ENCODE measurements around the gene PTPN7. TPM values are rescaled to one million over a fixed set of nuclear protein-coding genes. Genes with fewer than 3 reads are reported as not detected.
A peak's percentile ranks its signal among the peaks of the same experiment; 100 is the strongest.
"Not testable (repeated sequence)": the region's sequence is repeated elsewhere in the genome, so short reads cannot be mapped to it uniquely, and the experiment has no call there.

The PTPN7 gene
- total RNA-seq, 2 donors from 2014 or later, result 4.3 to 6.1 TPM

DNA sequence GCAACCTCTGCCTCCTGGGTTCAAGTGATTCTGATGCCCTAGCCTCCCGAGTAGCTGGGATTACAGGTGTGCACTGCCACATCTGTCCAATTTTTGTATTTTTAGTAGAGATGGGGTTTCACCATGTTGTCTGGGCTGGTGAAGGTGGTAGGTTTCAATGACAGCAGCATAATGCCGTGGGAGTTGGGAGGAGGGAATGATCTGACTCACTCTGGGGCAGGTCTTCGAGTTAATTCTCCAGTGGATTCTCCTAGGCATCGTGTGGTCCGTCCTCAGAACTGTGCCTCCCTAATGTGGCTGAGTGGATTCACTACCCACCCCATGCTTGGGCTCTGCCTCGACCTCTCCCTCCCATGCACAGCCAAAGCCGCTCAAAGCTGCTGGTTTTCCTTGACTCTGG is 39.4 kb downstream of the PTPN7 start:
- ATAC-seq (ENCODE audit: insufficient number of reproducible peaks, low FRiP score, low read depth) (no peak), DNase-seq (ENCODE audit: low spot score) (no peak)
- Histone ChIP-seq H3K4me3 (no peak overlapping the region), H3K9me3 (no peaks in the 10 kb centered on the region), H3K27me3 (replicated peaks; ENCODE audit: insufficient read depth) (no peaks in the 10 kb centered on the region), H3K27ac (no peak overlapping the region), H3K36me3 (no peaks in the 10 kb centered on the region), H3K4me1 (ENCODE audit: control insufficient read depth in 1 of 2, low read depth in 2 of 2) (no peaks in the 10 kb centered on the region)
- TF ChIP-seq, protein P1, sequence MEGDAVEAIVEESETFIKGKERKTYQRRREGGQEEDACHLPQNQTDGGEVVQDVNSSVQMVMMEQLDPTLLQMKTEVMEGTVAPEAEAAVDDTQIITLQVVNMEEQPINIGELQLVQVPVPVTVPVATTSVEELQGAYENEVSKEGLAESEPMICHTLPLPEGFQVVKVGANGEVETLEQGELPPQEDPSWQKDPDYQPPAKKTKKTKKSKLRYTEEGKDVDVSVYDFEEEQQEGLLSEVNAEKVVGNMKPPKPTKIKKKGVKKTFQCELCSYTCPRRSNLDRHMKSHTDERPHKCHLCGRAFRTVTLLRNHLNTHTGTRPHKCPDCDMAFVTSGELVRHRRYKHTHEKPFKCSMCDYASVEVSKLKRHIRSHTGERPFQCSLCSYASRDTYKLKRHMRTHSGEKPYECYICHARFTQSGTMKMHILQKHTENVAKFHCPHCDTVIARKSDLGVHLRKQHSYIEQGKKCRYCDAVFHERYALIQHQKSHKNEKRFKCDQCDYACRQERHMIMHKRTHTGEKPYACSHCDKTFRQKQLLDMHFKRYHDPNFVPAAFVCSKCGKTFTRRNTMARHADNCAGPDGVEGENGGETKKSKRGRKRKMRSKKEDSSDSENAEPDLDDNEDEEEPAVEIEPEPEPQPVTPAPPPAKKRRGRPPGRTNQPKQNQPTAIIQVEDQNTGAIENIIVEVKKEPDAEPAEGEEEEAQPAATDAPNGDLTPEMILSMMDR (IDR thresholded peaks at IDR 0.05), result no peak

DNA sequence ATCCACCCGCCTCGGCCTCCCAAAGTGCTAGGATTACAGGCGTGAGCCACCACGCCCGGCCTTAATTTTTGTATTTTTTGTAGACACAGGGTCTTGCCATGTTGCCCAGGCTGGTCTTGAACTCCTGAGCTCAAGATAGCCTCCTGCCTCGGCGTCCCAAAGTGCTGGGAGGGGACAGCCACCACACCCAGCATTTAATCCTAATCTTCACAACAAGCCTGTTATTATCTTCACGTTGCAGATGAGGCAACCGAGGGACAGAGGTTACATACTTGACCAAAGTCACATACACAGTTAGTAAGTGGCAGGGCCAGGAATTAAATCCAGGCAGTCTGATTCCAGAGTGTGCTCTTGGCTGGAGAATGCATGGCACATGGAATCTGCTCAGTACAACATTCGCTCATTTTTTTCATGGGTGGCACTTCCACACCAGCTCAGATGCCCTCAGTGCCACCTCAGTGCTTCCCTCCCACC is 42.5 kb downstream of the PTPN7 start:
- Histone ChIP-seq H3K36me3 (no peaks in the 10 kb centered on the region), H3K4me3 (no peak overlapping the region), H3K9me3 (no peaks in the 10 kb centered on the region), H3K4me1 (ENCODE audit: control insufficient read depth in 1 of 2, low read depth in 2 of 2) (peaks cover 0 to 14% of the 10 kb centered on the region in 2 donors), H3K27ac (no peak overlapping the region), H3K27me3 (replicated peaks; ENCODE audit: insufficient read depth) (no peaks in the 10 kb centered on the region)
- ATAC-seq (ENCODE audit: insufficient number of reproducible peaks, low FRiP score, low read depth) (no peak), DNase-seq (ENCODE audit: low spot score) (no peak)
- TF ChIP-seq, protein P1 (IDR thresholded peaks at IDR 0.05), result no peak

DNA sequence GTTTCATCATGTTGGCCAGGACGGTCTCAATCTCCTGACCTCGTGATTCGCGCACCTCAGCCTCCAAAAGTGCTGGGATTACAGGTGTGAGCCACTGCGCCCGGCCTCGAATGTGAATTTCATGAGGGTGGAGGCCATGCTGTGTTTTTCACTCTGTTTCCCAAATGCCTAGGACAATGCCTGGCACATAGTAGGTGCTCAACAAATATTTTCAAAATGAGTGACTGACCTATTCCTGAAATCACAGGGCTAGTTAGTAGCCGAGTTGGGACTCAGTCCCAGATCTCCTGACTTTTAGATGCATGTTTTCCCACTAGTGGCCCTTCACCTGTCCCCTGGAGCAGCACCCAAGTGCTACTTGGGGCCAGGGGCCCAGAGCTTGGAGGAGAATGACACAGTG is 44.1 kb downstream of the PTPN7 start:
- no peaks in the 10 kb centered on the region for H3K9me3 ChIP-seq
- no peak overlapping the region for H3K27ac ChIP-seq
- TF ChIP-seq, protein P1 (IDR thresholded peaks at IDR 0.05), result no peak
- H3K27me3 ChIP-seq (replicated peaks; ENCODE audit: insufficient read depth), result no peaks in the 10 kb centered on the region
- H3K36me3 ChIP-seq, result no peaks in the 10 kb centered on the region
- ATAC-seq (ENCODE audit: insufficient number of reproducible peaks, low FRiP score, low read depth) (no peak), DNase-seq (ENCODE audit: low spot score) (no peak)
- H3K4me3 ChIP-seq, result no peak overlapping the region
- H3K4me1 ChIP-seq (ENCODE audit: control insufficient read depth in 1 of 2, low read depth in 2 of 2), result peaks cover 0 to 16% of the 10 kb centered on the region in 2 donors

DNA sequence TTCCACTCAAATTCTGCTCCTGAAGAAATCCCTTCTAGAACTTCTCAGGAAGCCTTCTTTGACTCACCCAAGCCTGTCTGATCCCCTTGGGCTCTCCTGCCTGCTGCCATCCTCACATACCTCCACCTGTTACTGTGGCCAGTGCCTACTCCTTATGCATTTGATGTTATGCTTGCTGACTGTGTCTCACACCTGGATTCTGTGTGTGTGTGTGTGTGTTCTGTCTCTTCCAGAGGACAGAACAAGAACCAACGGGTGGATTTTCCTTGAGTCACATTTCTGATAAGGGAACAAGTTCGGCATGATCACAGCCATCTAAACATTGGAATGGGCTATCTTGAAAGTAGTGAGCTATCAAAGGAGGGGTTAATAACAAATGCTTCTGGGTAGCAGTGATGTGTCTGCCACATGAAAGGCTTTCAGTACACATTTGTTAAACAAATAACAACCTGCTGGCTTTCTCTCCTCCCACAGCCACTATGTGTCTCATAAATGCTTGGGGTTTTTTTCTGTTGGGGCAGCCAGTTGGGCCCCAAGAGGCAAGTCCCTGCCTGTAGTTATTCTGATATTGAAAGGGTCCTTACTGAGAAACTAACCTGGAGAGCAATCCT is 46.6 kb downstream of the PTPN7 start:
- TF ChIP-seq, protein P1 (IDR thresholded peaks at IDR 0.05), result no peak
- Histone ChIP-seq H3K9me3 (no peaks in the 10 kb centered on the region), H3K4me3 (no peak overlapping the region), H3K36me3 (no peaks in the 10 kb centered on the region), H3K27ac (peak overlapping the region in 1 of 2 donors; percentile 38), H3K4me1 (ENCODE audit: control insufficient read depth in 1 of 2, low read depth in 2 of 2) (peaks cover 0 to 16% of the 10 kb centered on the region in 2 donors), H3K27me3 (replicated peaks; ENCODE audit: insufficient read depth) (no peaks in the 10 kb centered on the region)
- DNase-seq (ENCODE audit: low spot score) (no peak), ATAC-seq (ENCODE audit: insufficient number of reproducible peaks, low FRiP score, low read depth) (no peak)

DNA sequence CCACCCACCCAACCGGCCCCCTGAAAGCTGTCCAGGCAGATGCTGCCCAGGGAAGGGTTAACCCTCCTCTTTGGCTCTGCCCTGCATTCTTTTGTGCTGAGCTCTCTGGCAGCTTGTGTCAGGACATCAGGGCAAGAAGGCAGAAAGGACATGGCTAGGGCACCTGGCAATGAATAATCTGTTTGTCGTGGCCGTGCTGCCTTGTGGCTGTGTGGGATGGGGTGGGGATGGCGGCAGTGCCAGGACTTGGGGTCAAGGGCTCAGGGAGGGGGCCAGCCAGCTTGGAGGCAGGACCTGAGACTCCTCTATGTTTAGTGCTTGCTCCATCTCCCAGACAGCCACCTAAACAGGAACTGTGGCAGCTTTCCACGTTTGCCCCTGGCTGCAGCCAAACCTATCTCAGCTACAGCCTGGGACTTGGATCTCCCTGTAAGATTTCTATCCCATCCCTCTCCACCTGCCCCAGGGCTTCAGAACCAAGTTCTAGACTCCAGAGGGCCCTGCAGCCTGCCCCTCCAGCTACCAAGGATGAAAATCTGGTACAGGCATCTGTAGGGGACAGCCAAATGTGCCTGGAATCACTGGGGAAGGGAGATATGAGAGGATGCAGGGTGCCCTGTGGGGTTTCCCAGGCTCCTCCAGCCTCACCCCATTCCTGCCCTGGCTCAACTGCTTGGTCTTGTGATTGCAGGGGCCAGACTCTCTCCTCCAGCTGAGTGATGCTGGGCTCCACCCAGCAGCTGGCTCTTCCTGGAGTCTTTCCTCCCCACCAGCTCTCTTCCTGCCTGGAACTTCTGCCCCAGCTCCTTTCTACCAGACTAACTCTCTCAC is 47.3 kb downstream of the PTPN7 start:
- Histone ChIP-seq H3K4me3 (peak overlapping the region; percentile 23), H3K27me3 (replicated peaks; ENCODE audit: insufficient read depth) (no peaks in the 10 kb centered on the region), H3K9me3 (no peaks in the 10 kb centered on the region), H3K27ac (peak overlapping the region; percentile 37 to 38), H3K36me3 (no peaks in the 10 kb centered on the region), H3K4me1 (ENCODE audit: control insufficient read depth in 1 of 2, low read depth in 2 of 2) (peaks cover 0 to 16% of the 10 kb centered on the region in 2 donors)
- TF ChIP-seq, protein P1 (IDR thresholded peaks at IDR 0.05), result no peak
- ATAC-seq (ENCODE audit: insufficient number of reproducible peaks, low FRiP score, low read depth) (no peak), DNase-seq (ENCODE audit: low spot score) (no peak)

DNA sequence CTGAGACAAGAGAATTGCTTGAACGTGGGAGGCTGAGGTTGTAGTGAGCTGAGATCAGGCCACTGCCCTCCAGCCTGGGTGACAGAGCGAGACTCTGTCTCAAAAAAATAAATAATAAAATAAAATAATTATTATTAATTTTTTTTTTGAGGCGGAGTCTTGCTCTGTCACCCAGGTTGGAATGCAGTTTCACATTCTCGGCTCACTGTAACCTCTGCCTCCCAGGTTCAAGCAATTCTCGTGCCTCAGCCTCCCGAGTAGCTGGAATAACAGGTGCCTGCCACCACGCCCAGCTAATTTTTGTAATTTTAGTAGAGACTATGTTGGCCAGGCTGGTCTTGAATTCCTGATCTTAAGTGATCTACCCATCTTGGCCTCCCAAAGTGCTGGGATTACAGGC is 48.8 kb downstream of the PTPN7 start:
- not testable (repeated sequence) for H3K4me3 ChIP-seq; H3K27ac ChIP-seq; H3K9me3 ChIP-seq; ATAC-seq (ENCODE audit: insufficient number of reproducible peaks, low FRiP score, low read depth); H3K27me3 ChIP-seq (replicated peaks; ENCODE audit: insufficient read depth); H3K36me3 ChIP-seq; DNase-seq (ENCODE audit: low spot score)
- H3K4me1 ChIP-seq (ENCODE audit: control insufficient read depth in 1 of 2, low read depth in 2 of 2), result peaks cover 0 to 21% of the 10 kb centered on the region in 2 donors
